A549 (cell line): Measurements from ENCODE around the gene CRMP1. TPM values are rescaled to one million over a fixed set of nuclear protein-coding genes. Genes with fewer than 3 reads are reported as not detected.

Experiments
- ATAC-seq, 2 experiments: fragments of 200-7000 bp in 1 of 2; fragments of >200 bp in 1 of 2; cut with Nextera tagmentation in 1 of 2; cut with Tn5 transposase in 1 of 2; 3 replicates each; pipeline versions ENCODE4 v1.8.0 to v1.9.1; 2018 to 2020; ENCODE audit warnings: mild to moderate bottlenecking in 1 of 2, moderate library complexity in 1 of 2
- CTCF ChIA-PET: fragments of 300-600 bp; sonication (Branson Sonifier 250); formaldehyde crosslinking; extraction: SDS; loops from one replicate; lab custom pipeline; 2021; ENCODE audit warnings: antibody characterized with exemption, inconsistent platforms; lab: Yijun Ruan, JAX
- POLR2A ChIA-PET: fragments of 350-600 bp; formaldehyde crosslinking; extraction: SDS; loops from one replicate; lab custom pipeline; 2021; ENCODE audit warnings: antibody characterized with exemption, inconsistent platforms; lab: Yijun Ruan, JAX
- DNase-seq, 2 experiments: peaks; one replicate each; pipeline versions ENCODE4 v3.0.0 to v3.0.0-alpha.2; 2011 to 2016; ENCODE audit warnings: low read depth in 1 of 2, low spot score in 1 of 2
- FAIRE-seq: peaks from 2 replicates; lab custom pipeline; 2011; peaks lifted over from hg19 to GRCh38; lab: Jason Lieb, UNC
- H3K27ac ChIP-seq, 2 experiments: fragments of >200 bp; sonication (Bioruptor Twin); formaldehyde crosslinking; 3 replicates each; pipeline ENCODE4 v1.5.1; 2016 to 2017
- H3K4me1 ChIP-seq: fragments of >200 bp; sonication (Bioruptor Twin); formaldehyde crosslinking; 3 replicates; pipeline ENCODE4 v1.6.1; 2016
- H3K4me2 ChIP-seq: fragments of >200 bp; sonication (Bioruptor Twin); formaldehyde crosslinking; 3 replicates; pipeline ENCODE4 v1.6.1; 2016
- H3K4me3 ChIP-seq: fragments of >200 bp; sonication (Bioruptor Twin); formaldehyde crosslinking; 3 replicates; pipeline ENCODE4 v1.5.1; 2016
- H3K9me3 ChIP-seq: fragments of >200 bp; sonication (Bioruptor Twin); formaldehyde crosslinking; 3 replicates; pipeline ENCODE4 v1.6.1; 2016
- CBX2 ChIP-seq: fragments of 200-600 bp; sonication (generic); IDR thresholded peaks from 2 replicates; pipeline ENCODE4 v1.6.1; 2016; ENCODE audit warnings: low read depth, mild to moderate bottlenecking, borderline replicate concordance
- CEBPB ChIP-seq, 2 experiments: fragments of >200 bp in 1 of 2; sonication (Bioruptor Twin) in 1 of 2; formaldehyde crosslinking in 1 of 2; IDR thresholded peaks; 2 replicates each; pipeline ENCODE4 v1.6.1; 2012 to 2016
- EHF ChIP-seq: fragments of 250-450 bp; sonication (Bioruptor Pico); IDR thresholded peaks from 2 replicates; pipeline ENCODE4 v1.5.0; 2020; ENCODE audit warnings: mild to moderate bottlenecking
- EP300 ChIP-seq, 2 experiments: fragments of >200 bp; sonication (Bioruptor Twin); formaldehyde crosslinking; IDR thresholded peaks; 2 replicates in 1 of 2; 3 replicates in 1 of 2; pipeline ENCODE4 v1.6.1; 2016 to 2017
- ESRRA ChIP-seq: fragments of 150-350 bp; IDR thresholded peaks from 2 replicates; pipeline ENCODE4 v1.6.1; 2014; ENCODE audit warnings: mild to moderate bottlenecking, low read length, borderline replicate concordance
- FOSL2 ChIP-seq, 2 experiments: fragments of 450-650 bp in 1 of 2; fragments of >200 bp in 1 of 2; sonication (Bioruptor Twin) in 1 of 2; formaldehyde crosslinking; IDR thresholded peaks; 2 replicates each; pipeline versions ENCODE4 v1.5.0 to v1.6.1; 2016 to 2020; ENCODE audit warnings: mild to moderate bottlenecking in 1 of 2, moderate library complexity in 1 of 2
- FOXS1 ChIP-seq: fragments of 250-450 bp; sonication (Bioruptor Pico); IDR thresholded peaks from 2 replicates; pipeline ENCODE4 v1.5.0; 2020; ENCODE audit warnings: mild to moderate bottlenecking, moderate library complexity
- HDAC2 ChIP-seq: fragments of 200-600 bp; sonication (generic); IDR thresholded peaks from 2 replicates; pipeline ENCODE4 v1.6.1; 2016
- HOXA7 ChIP-seq: fragments of 250-450 bp; sonication (Bioruptor Pico); IDR thresholded peaks from 2 replicates; pipeline ENCODE4 v1.5.0; 2020; ENCODE audit warnings: mild to moderate bottlenecking, moderate library complexity
- HOXB13 ChIP-seq: fragments of 250-450 bp; sonication (Bioruptor Pico); IDR thresholded peaks from 2 replicates; pipeline ENCODE4 v1.5.0; 2020; ENCODE audit warnings: low read depth, mild to moderate bottlenecking, moderate library complexity
- JUN ChIP-seq, 2 experiments: fragments of >200 bp; sonication (Bioruptor Twin); formaldehyde crosslinking; IDR thresholded peaks; 2 replicates in 1 of 2; 3 replicates in 1 of 2; pipeline ENCODE4 v1.6.1; 2016 to 2017
- KDM5A ChIP-seq: fragments of 200-600 bp; sonication (generic); IDR thresholded peaks from 2 replicates; pipeline ENCODE4 v1.6.1; 2016; ENCODE audit warnings: antibody characterized with exemption, mild to moderate bottlenecking
- MAFK ChIP-seq: fragments of 450-650 bp; IDR thresholded peaks from 2 replicates; pipeline ENCODE4 v1.6.1; 2014; ENCODE audit not compliant: partially characterized antibody
- MAZ ChIP-seq: fragments of 150-350 bp; IDR thresholded peaks from 2 replicates; pipeline ENCODE4 v1.6.1; 2014; ENCODE audit warnings: antibody characterized with exemption, low read depth, low read length, borderline replicate concordance
- NR3C1 ChIP-seq: fragments of >200 bp; sonication (Bioruptor Twin); formaldehyde crosslinking; IDR thresholded peaks from 3 replicates; pipeline ENCODE4 v1.6.1; 2017
- PHF8 ChIP-seq: fragments of 200-600 bp; sonication (generic); IDR thresholded peaks from 2 replicates; pipeline ENCODE4 v1.6.1; 2016; ENCODE audit warnings: low read depth, mild to moderate bottlenecking, antibody characterized with exemption, moderate library complexity, borderline replicate concordance
- POLR2A ChIP-seq: IDR thresholded peaks from 2 replicates; pipeline ENCODE4 v1.6.1; 2012; ENCODE audit warnings: mild to moderate bottlenecking, low read length
- POLR2AphosphoS2 ChIP-seq: conservative IDR thresholded peaks from 2 replicates; pipeline ENCODE4 v1.6.1; 2012; ENCODE audit warnings: low read length, improper control_type of control experiment, inconsistent platforms
- RAD21 ChIP-seq, 2 experiments: fragments of >200 bp in 1 of 2; sonication (Bioruptor Twin) in 1 of 2; formaldehyde crosslinking in 1 of 2; IDR thresholded peaks in 1 of 2; conservative IDR thresholded peaks in 1 of 2; 2 replicates in 1 of 2; 3 replicates in 1 of 2; pipeline ENCODE4 v1.6.1; 2012 to 2018; ENCODE audit warnings: inconsistent platforms in 1 of 2
- RARB ChIP-seq: fragments of 250-450 bp; sonication (Bioruptor Pico); IDR thresholded peaks from 2 replicates; pipeline ENCODE4 v1.8.0; 2021; ENCODE audit warnings: mild to moderate bottlenecking, moderate library complexity
- RNF2 ChIP-seq: fragments of 200-600 bp; sonication (generic); IDR thresholded peaks from 2 replicates; pipeline ENCODE4 v1.6.1; 2016; ENCODE audit warnings: low read depth, mild to moderate bottlenecking, antibody characterized with exemption, moderate library complexity, borderline replicate concordance
- SMC3 ChIP-seq: fragments of >200 bp; sonication (Bioruptor Twin); formaldehyde crosslinking; IDR thresholded peaks from 3 replicates; pipeline ENCODE4 v1.6.1; 2018; ENCODE audit warnings: inconsistent platforms
- ZC3H11A ChIP-seq: fragments of 450-650 bp; IDR thresholded peaks from 2 replicates; pipeline ENCODE4 v1.6.1; 2014; ENCODE audit warnings: antibody characterized with exemption, mild to moderate bottlenecking
- WGBS: methylation state at CpG from one replicate; pipeline ENCODE4 v1.1.6; 2017; ENCODE audit errors: missing lambda C conversion rate; 5-methylcytosine and 5-hydroxymethylcytosine counted together
- polyA plus RNA-seq, 4 experiments: library from polyadenylated mRNA; depleted of rRNA in 3 of 4; stranded (reverse); fragments of >200 nt; fragmentation: RNase III in 1 of 4; extraction: RNeasy Plus Mini Kit Qiagen cat#74134 plus additional on column Dnase treatment in 1 of 4; gene quantifications; 2 replicates in 3 of 4; 3 replicates in 1 of 4; pipeline ENCODE4 v1.2.3, GENCODE V29; 2011 to 2017
- TF ChIP-seq, protein P1 (sequence below): fragments of 250-450 bp; sonication (Bioruptor Pico); IDR thresholded peaks from 2 replicates; pipeline ENCODE4 v1.5.0; 2021; ENCODE audit warnings: mild to moderate bottlenecking, moderate library complexity, borderline replicate concordance
- TF ChIP-seq, protein P2 (sequence below): fragments of >200 bp; sonication (Bioruptor Twin); formaldehyde crosslinking; IDR thresholded peaks from 3 replicates; pipeline ENCODE4 v1.6.1; 2016
- TF ChIP-seq, protein P3 (sequence below): fragments of >200 bp; sonication (Bioruptor Twin); formaldehyde crosslinking; IDR thresholded peaks from 2 replicates; pipeline ENCODE4 v1.6.1; 2016
- TF ChIP-seq, protein P4 (sequence below): IDR thresholded peaks from 2 replicates; pipeline ENCODE4 v1.6.1; 2012
- TF ChIP-seq, protein P5 (sequence below): fragments of >200 bp; sonication (Bioruptor Twin); formaldehyde crosslinking; IDR thresholded peaks from 3 replicates; pipeline ENCODE4 v1.5.1; 2016

Gene CRMP1
- polyA plus RNA-seq, 2 of the 4 experiments (the other 2 are of a cell fraction): 0.74 to 0.80 TPM

DNA sequence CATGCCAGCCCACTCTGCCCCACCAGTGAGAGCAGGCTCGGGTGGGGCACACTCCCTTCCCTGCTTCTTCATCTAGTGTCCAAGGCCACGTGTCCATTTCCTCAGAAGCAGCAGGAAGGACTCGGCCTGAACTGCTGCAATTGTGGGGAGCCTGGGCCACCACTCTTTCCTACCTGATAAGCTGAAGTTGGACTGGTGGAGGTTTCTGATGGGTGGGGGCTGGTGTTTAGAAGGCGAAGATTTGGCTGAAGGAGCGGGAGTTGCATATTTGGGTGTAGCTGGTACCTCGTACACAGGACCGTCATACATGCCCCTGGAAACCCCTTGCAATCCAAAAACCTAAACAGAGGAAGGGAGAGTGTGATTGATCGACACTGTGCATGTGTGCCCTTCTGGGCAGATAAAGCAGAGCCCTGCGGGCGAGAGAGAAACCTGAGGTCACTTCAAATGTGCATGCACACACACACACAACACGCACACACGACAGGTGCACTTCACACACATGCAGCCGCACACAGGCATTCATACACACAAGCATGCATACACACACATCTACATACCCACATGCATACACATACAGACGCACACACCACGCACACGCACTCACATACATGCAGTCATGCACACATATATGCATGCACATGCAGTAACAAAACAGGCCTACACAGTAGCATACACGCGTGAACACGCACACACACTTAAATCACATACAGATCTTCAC lies 67.4 kb downstream of the CRMP1 start:
- ATAC-seq (no peak), FAIRE-seq (no peak), DNase-seq (no peak)
- H3K4me2 ChIP-seq: no peak overlapping the region
- POLR2A ChIA-PET: no interaction called here
- WGBS: 93% methylated on average over 14 of the region's 19 CpGs
- CTCF ChIA-PET: interaction anchor here (1.5 kb wide), 1 partner anchor 66 kb away, joined by 3 read pairs; no protein-coding TSS in a partner anchor
- no peak overlapping the region for H3K27ac ChIP-seq
- H3K4me1 ChIP-seq: no peaks in the 10 kb centered on the region
- TF ChIP-seq FOXS1 (CRISPR knock-in tag) (no peak), CEBPB (IDR thresholded peaks at IDR 0.05) (no peak), ESRRA (no peak), HOXA7 (CRISPR knock-in tag) (no peak), MAZ (no peak), ZC3H11A (no peak), CBX2 (no peak), POLR2AphosphoS2 (no peak), MAFK (no peak), NR3C1 (no peak), HDAC2 (no peak), SMC3 (no peak), PHF8 (no peak)
- TF ChIP-seq, protein P1, sequence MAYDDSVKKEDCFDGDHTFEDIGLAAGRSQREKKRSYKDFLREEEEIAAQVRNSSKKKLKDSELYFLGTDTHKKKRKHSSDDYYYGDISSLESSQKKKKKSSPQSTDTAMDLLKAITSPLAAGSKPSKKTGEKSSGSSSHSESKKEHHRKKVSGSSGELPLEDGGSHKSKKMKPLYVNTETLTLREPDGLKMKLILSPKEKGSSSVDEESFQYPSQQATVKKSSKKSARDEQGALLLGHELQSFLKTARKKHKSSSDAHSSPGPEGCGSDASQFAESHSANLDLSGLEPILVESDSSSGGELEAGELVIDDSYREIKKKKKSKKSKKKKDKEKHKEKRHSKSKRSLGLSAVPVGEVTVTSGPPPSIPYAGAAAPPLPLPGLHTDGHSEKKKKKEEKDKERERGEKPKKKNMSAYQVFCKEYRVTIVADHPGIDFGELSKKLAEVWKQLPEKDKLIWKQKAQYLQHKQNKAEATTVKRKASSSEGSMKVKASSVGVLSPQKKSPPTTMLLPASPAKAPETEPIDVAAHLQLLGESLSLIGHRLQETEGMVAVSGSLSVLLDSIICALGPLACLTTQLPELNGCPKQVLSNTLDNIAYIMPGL (CRISPR knock-in tag): no peak
- TF ChIP-seq, protein P2, sequence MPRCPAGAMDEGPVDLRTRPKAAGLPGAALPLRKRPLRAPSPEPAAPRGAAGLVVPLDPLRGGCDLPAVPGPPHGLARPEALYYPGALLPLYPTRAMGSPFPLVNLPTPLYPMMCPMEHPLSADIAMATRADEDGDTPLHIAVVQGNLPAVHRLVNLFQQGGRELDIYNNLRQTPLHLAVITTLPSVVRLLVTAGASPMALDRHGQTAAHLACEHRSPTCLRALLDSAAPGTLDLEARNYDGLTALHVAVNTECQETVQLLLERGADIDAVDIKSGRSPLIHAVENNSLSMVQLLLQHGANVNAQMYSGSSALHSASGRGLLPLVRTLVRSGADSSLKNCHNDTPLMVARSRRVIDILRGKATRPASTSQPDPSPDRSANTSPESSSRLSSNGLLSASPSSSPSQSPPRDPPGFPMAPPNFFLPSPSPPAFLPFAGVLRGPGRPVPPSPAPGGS: no peak
- TF ChIP-seq, protein P3, sequence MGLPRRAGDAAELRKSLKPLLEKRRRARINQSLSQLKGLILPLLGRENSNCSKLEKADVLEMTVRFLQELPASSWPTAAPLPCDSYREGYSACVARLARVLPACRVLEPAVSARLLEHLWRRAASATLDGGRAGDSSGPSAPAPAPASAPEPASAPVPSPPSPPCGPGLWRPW: no peak
- TF ChIP-seq, protein P4, sequence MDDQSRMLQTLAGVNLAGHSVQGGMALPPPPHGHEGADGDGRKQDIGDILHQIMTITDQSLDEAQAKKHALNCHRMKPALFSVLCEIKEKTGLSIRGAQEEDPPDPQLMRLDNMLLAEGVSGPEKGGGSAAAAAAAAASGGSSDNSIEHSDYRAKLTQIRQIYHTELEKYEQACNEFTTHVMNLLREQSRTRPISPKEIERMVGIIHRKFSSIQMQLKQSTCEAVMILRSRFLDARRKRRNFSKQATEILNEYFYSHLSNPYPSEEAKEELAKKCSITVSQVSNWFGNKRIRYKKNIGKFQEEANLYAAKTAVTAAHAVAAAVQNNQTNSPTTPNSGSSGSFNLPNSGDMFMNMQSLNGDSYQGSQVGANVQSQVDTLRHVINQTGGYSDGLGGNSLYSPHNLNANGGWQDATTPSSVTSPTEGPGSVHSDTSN: no peak
- H3K4me3 ChIP-seq: no peak overlapping the region
- no peaks in the 10 kb centered on the region for H3K9me3 ChIP-seq

DNA sequence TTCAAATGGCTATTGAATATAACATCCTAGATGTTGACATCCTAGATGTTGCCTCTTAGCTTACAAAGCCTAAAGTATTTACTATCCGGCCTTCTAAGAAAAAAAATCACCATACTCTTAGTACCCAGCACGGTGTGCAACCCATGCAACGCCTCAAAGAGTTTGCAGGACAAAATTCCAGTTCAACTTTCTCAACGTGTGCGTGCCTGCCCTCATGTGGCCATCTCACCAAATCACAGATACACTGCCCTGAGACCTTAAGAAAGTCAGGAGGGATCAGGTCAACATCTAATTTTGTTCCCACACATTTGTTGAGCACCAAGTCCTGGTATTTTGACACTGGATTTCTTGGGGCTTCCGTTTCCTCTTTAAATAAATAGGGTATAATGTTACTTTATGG lies 68.3 kb downstream of the CRMP1 start:
- FAIRE-seq: no peak
- ChIA-PET POLR2A (no interaction called here), CTCF (interaction anchor here (1.3 to 1.5 kb wide), 2 partner anchors 67 to 75 kb away, joined by 3 read pairs; no protein-coding TSS in a partner anchor)
- Histone ChIP-seq H3K4me2 (no peak overlapping the region), H3K9me3 (no peaks in the 10 kb centered on the region), H3K27ac (no peak overlapping the region), H3K4me3 (no peak overlapping the region), H3K4me1 (no peaks in the 10 kb centered on the region)
- peak; percentile 44 to 45 for DNase-seq
- ATAC-seq: peak in 1 of 2 experiments; percentile 72; a peak in 3 of 6 replicates
- 59% methylated on average over 6 of the region's 6 CpGs for WGBS
- TF ChIP-seq, protein P5, sequence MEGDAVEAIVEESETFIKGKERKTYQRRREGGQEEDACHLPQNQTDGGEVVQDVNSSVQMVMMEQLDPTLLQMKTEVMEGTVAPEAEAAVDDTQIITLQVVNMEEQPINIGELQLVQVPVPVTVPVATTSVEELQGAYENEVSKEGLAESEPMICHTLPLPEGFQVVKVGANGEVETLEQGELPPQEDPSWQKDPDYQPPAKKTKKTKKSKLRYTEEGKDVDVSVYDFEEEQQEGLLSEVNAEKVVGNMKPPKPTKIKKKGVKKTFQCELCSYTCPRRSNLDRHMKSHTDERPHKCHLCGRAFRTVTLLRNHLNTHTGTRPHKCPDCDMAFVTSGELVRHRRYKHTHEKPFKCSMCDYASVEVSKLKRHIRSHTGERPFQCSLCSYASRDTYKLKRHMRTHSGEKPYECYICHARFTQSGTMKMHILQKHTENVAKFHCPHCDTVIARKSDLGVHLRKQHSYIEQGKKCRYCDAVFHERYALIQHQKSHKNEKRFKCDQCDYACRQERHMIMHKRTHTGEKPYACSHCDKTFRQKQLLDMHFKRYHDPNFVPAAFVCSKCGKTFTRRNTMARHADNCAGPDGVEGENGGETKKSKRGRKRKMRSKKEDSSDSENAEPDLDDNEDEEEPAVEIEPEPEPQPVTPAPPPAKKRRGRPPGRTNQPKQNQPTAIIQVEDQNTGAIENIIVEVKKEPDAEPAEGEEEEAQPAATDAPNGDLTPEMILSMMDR: peak; percentile 43
- TF ChIP-seq JUN (IDR thresholded peaks at IDR 0.05) (no peak), EHF (no peak), EP300 (IDR thresholded peaks at IDR 0.05) (no peak), KDM5A (no peak), RNF2 (no peak), RARB (CRISPR knock-in tag) (no peak), HOXB13 (CRISPR knock-in tag) (no peak), PHF8 (no peak), FOSL2 (IDR thresholded peaks at IDR 0.05) (no peak), FOSL2 (CRISPR knock-in tag; IDR thresholded peaks at IDR 0.05) (no peak), POLR2A (no peak), SMC3 (peak; percentile 28; the same call in 1 of the 3 replicates), RAD21 (conservative IDR thresholded peaks at IDR 0.05 in 1 of 2, IDR thresholded peaks at IDR 0.05 in 1 of 2) (peak; percentile 35 to 54; a peak in 4 of 5 replicates)
